Mesendoderm (in vitro differentiated cells): ENCODE data around the gene NTRK3.

Experiments
- DNase-seq: peaks from one replicate; pipeline ENCODE4 v3.0.0; 2013
- H2AK5ac ChIP-seq: 2 replicates; pipeline ENCODE4 v1.6.1; 2013; ENCODE audit warnings: low read length, inconsistent platforms
- H2BK120ac ChIP-seq: 2 replicates; pipeline ENCODE4 v1.6.1; 2013; ENCODE audit warnings: low read depth, mild to moderate bottlenecking, low read length, moderate library complexity, mixed read lengths
- H2BK15ac ChIP-seq: replicated peaks from 2 replicates; pipeline ENCODE4 v1.6.1; 2013; ENCODE audit warnings: low read depth, mild to moderate bottlenecking, moderate library complexity
- H2BK5ac ChIP-seq: 2 replicates; pipeline ENCODE4 v1.6.1; 2013; ENCODE audit warnings: low read length, inconsistent platforms
- H3K18ac ChIP-seq: 2 replicates; pipeline ENCODE4 v1.6.1; 2013; ENCODE audit warnings: mild to moderate bottlenecking, low read length, mixed read lengths
- H3K23ac ChIP-seq: one replicate; pipeline ENCODE4 v1.6.1; 2013; ENCODE audit warnings: low read length
- H3K27ac ChIP-seq: 2 replicates; pipeline ENCODE4 v1.5.1; 2013; ENCODE audit warnings: low read depth, mild to moderate bottlenecking, inconsistent platforms, low read length, moderate library complexity
- H3K27me3 ChIP-seq: 2 replicates; pipeline ENCODE4 v1.6.1; 2013; ENCODE audit warnings: low read length, control low read depth, mild to moderate bottlenecking, inconsistent platforms; ENCODE audit not compliant: insufficient read depth, poor library complexity
- H3K36me3 ChIP-seq: 2 replicates; pipeline ENCODE4 v1.6.1; 2013; ENCODE audit warnings: low read length, inconsistent platforms; ENCODE audit not compliant: control insufficient read depth, insufficient read depth
- H3K4ac ChIP-seq: one replicate; pipeline ENCODE4 v1.6.1; 2013; ENCODE audit warnings: low read depth, mild to moderate bottlenecking, low read length, moderate library complexity
- H3K4me1 ChIP-seq: 2 replicates; pipeline ENCODE4 v1.6.1; 2013; ENCODE audit warnings: low read depth, low read length, inconsistent platforms; ENCODE audit not compliant: control insufficient read depth
- H3K4me2 ChIP-seq: 2 replicates; pipeline ENCODE4 v1.6.1; 2013; ENCODE audit warnings: low read length
- H3K4me3 ChIP-seq: 2 replicates; pipeline ENCODE4 v1.5.1; 2013; ENCODE audit warnings: mild to moderate bottlenecking, low read length
- H3K56ac ChIP-seq: one replicate; pipeline ENCODE4 v1.6.1; 2013; ENCODE audit warnings: low read length
- H3K79me1 ChIP-seq: 2 replicates; pipeline ENCODE4 v1.6.1; 2013; ENCODE audit warnings: low read length, inconsistent platforms
- H3K79me2 ChIP-seq: 2 replicates; pipeline ENCODE4 v1.6.1; 2013; ENCODE audit warnings: mild to moderate bottlenecking, low read length; ENCODE audit not compliant: control insufficient read depth, insufficient read depth
- H3K9ac ChIP-seq: 2 replicates; pipeline ENCODE4 v1.6.1; 2013; ENCODE audit warnings: low read length, inconsistent platforms
- H4K5ac ChIP-seq: one replicate; pipeline ENCODE4 v1.6.1; 2013; ENCODE audit warnings: low read length
- H4K8ac ChIP-seq: one replicate; pipeline ENCODE4 v1.6.1; 2013; ENCODE audit warnings: low read depth, mild to moderate bottlenecking, control low read depth, low read length, moderate library complexity
- WGBS: extraction: QIAGEN DNeasy Blood & Tissue Kit; methylation state at CpG from one replicate; pipeline ENCODE4 v1.1.7; 2013; ENCODE audit warnings: low lambda C conversion rate, missing lambda C conversion rate; ENCODE audit not compliant: insufficient coverage; ENCODE audit errors: extremely low coverage; 5-methylcytosine and 5-hydroxymethylcytosine counted together

NTRK3 gene

DNA sequence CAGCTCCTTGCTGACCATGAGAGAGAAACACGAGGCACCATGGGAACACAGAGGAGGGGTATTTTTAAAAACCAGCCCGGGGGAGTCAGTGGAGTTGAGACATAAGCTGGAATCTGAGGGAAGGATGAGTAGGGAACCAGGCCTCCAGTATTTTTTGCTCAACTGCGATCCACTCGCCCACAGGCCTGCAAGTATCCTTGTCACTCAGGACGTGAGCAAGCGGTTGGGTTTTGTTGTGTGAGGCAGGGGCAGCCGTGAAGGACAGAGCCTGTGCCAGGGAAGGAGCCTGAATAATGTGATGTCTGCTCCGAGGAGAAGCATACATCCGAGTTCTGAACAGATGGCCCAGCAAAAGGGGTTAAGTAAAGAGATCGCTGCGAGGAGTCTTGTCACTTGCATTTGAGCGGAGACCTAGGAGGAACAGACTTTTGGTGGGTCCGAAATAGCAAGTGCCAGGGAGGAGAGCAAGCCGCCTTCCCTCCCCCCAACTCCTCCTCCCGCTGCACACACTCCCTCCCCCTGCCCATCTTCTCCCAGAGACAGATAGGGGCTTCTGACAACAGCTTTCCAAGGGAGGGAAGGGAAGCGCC lies 20.4 kb upstream of the NTRK3 start:
- Histone ChIP-seq H3K4me1 (no peaks in the 10 kb centered on the region), H3K27me3 (no peaks in the 10 kb centered on the region), H3K56ac (no peak overlapping the region), H3K79me1 (no peaks in the 10 kb centered on the region), H3K18ac (no peak overlapping the region), H3K4ac (no peak overlapping the region), H2BK120ac (no peak overlapping the region), H2BK5ac (no peak overlapping the region), H3K4me2 (no peak overlapping the region), H3K4me3 (no peak overlapping the region), H3K23ac (no peak overlapping the region), H3K9ac (no peak overlapping the region), H4K5ac (no peak overlapping the region), H3K36me3 (no peaks in the 10 kb centered on the region), H2AK5ac (no peak overlapping the region), H2BK15ac (no peak overlapping the region), H3K79me2 (no peaks in the 10 kb centered on the region), H4K8ac (no peak overlapping the region), H3K27ac (no peak overlapping the region)
- no peak for DNase-seq
- WGBS: no CpG with 5 or more reads among the region's 16 CpGs

GRCh38 chr15:88275804-88276203 lies 19.3 kb upstream of the NTRK3 start:
- no peak overlapping the region for H3K27ac ChIP-seq
- no peak overlapping the region for H3K4me2 ChIP-seq
- no peak overlapping the region for H3K4me3 ChIP-seq
- no peak overlapping the region for H3K23ac ChIP-seq
- DNase-seq: no peak
- no peak overlapping the region for H2AK5ac ChIP-seq
- no peaks in the 10 kb centered on the region for H3K79me1 ChIP-seq
- H3K18ac ChIP-seq: no peak overlapping the region
- H3K56ac ChIP-seq: no peak overlapping the region
- H3K27me3 ChIP-seq: no peaks in the 10 kb centered on the region
- no peak overlapping the region for H2BK15ac ChIP-seq
- no CpG with 5 or more reads among the region's 10 CpGs for whole genome bisulfite sequencing
- H2BK120ac ChIP-seq: no peak overlapping the region
- no peak overlapping the region for H4K5ac ChIP-seq
- no peak overlapping the region for H4K8ac ChIP-seq
- H3K79me2 ChIP-seq: no peaks in the 10 kb centered on the region
- H3K9ac ChIP-seq: no peak overlapping the region
- H3K4ac ChIP-seq: no peak overlapping the region
- H3K36me3 ChIP-seq: no peaks in the 10 kb centered on the region
- H3K4me1 ChIP-seq: no peaks in the 10 kb centered on the region
- H2BK5ac ChIP-seq: no peak overlapping the region

- no peak overlapping the region for H2BK120ac ChIP-seq
- H3K18ac ChIP-seq: no peak overlapping the region
- no peak overlapping the region for H3K23ac ChIP-seq
- H3K27ac ChIP-seq: no peak overlapping the region
- no peak overlapping the region for H3K9ac ChIP-seq
- H3K56ac ChIP-seq: no peak overlapping the region
- H3K27me3 ChIP-seq: no peaks in the 10 kb centered on the region
- H2BK15ac ChIP-seq: no peak overlapping the region
- H3K4me1 ChIP-seq: no peaks in the 10 kb centered on the region
- no peak overlapping the region for H4K8ac ChIP-seq
- H3K79me1 ChIP-seq: no peaks in the 10 kb centered on the region
- H3K79me2 ChIP-seq: no peaks in the 10 kb centered on the region
- H3K4me3 ChIP-seq: no peak overlapping the region
- peak; percentile 75 for DNase-seq
- H3K4me2 ChIP-seq: no peak overlapping the region
- H3K36me3 ChIP-seq: no peaks in the 10 kb centered on the region
- H3K4ac ChIP-seq: no peak overlapping the region
- no CpG with 5 or more reads among the region's 11 CpGs for WGBS
- no peak overlapping the region for H2AK5ac ChIP-seq
- no peak overlapping the region for H2BK5ac ChIP-seq
- no peak overlapping the region for H4K5ac ChIP-seq
Observed at GRCh38 chr15:88274553-88275460, 18.3 kb upstream of the NTRK3 start.

DNA sequence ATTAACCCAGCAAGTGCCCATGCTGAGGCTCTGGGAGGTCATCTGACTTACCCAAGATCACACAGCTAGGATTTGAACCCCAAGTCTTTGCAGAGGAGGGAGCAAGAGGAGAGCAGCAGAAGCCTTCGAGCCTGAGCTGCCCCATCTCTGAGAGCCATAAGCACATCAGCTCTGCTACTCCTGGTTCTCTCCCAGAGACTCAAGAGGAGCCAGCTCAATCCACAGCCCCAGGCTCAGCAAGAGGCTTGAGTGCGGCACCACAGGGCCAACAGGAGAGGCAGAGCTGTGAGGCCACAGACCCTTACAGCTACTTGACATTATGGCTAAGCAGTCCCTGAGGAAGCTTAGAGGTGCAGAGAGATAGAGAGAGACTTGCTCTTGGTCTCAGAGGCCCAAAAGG lies 15.9 kb upstream of the NTRK3 start:
- DNase-seq: no peak
- Histone ChIP-seq H3K79me2 (no peaks in the 10 kb centered on the region), H4K5ac (no peak overlapping the region), H3K36me3 (no peaks in the 10 kb centered on the region), H2BK15ac (no peak overlapping the region), H3K4me1 (no peaks in the 10 kb centered on the region), H3K79me1 (no peaks in the 10 kb centered on the region), H4K8ac (no peak overlapping the region), H3K27me3 (no peaks in the 10 kb centered on the region), H3K4me3 (no peak overlapping the region), H3K23ac (no peak overlapping the region), H3K4ac (no peak overlapping the region), H2BK120ac (no peak overlapping the region), H2BK5ac (no peak overlapping the region), H3K27ac (no peak overlapping the region), H3K18ac (no peak overlapping the region), H3K4me2 (no peak overlapping the region), H2AK5ac (no peak overlapping the region), H3K9ac (no peak overlapping the region), H3K56ac (no peak overlapping the region)
- WGBS: no CpG with 5 or more reads among the region's 2 CpGs

DNA sequence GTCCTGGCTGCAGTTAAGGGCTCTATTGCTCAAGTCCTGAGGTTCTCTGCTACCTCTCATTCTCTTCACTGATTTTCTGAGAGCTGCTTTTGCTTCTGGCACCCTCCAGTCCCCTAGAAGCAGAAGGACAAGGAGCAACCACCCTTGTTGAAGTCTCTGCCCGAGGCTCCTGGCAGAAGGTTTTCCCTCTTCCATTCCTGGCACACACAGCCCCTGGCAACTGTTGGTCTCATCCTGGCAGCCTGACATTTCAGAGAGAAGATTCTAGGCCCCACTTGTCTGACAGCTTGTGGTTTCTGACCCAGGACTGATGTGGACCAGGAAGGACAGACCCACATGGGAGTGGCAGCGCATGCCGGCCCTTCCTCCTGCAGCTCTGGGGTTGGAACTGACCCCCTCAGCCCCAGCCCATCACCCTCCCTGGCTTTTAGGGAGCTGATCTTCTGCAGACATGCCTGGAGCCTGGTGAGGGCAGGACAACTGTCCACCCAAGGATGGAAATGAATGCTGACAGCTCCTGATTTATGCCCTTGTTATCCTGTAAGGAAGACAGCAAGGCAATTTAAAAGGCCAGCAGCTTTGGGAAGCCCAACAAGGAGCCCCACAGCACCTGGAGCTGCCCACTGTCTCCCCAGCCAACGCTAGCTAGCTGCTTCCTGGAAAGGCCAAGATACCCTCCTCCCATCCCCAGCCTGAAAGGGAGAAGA lies 13.0 kb upstream of the NTRK3 start:
- no peak overlapping the region for H3K18ac ChIP-seq
- H3K4ac ChIP-seq: no peak overlapping the region
- H3K56ac ChIP-seq: no peak overlapping the region
- H3K4me2 ChIP-seq: no peak overlapping the region
- no peak overlapping the region for H2BK5ac ChIP-seq
- no peak overlapping the region for H3K23ac ChIP-seq
- no CpG with 5 or more reads among the region's 4 CpGs for WGBS
- no peak overlapping the region for H3K9ac ChIP-seq
- H3K27ac ChIP-seq: no peak overlapping the region
- no peaks in the 10 kb centered on the region for H3K79me2 ChIP-seq
- no peak overlapping the region for H2BK120ac ChIP-seq
- H2AK5ac ChIP-seq: no peak overlapping the region
- H3K4me1 ChIP-seq: no peaks in the 10 kb centered on the region
- H3K27me3 ChIP-seq: peaks cover 2% of the 10 kb centered on the region
- H4K8ac ChIP-seq: no peak overlapping the region
- no peak overlapping the region for H4K5ac ChIP-seq
- no peak overlapping the region for H2BK15ac ChIP-seq
- DNase-seq: no peak
- no peaks in the 10 kb centered on the region for H3K79me1 ChIP-seq
- no peaks in the 10 kb centered on the region for H3K36me3 ChIP-seq
- H3K4me3 ChIP-seq: no peak overlapping the region
